Trophoblast cell (in vitro differentiated cells and primary cell): ENCODE results near the gene PREX1.

Experiments
- DNase-seq, 2 donors: peaks; one replicate each; pipeline ENCODE4 v3.0.0-alpha.2; 2016
- H2AFZ ChIP-seq: 2 replicates; pipeline ENCODE4 v1.6.1; 2013; ENCODE audit warnings: low read length, moderate library complexity, mild to moderate bottlenecking; ENCODE audit not compliant: insufficient read depth, poor library complexity
- H2AK5ac ChIP-seq: 2 replicates; pipeline ENCODE4 v1.6.1; 2013; ENCODE audit warnings: mild to moderate bottlenecking, low read length
- H2BK120ac ChIP-seq: 2 replicates; pipeline ENCODE4 v1.6.1; 2013; ENCODE audit warnings: low read length, mild to moderate bottlenecking, moderate library complexity; ENCODE audit not compliant: insufficient read depth, poor library complexity
- H2BK12ac ChIP-seq: 2 replicates; pipeline ENCODE4 v1.6.1; 2013; ENCODE audit warnings: mild to moderate bottlenecking, low read length, moderate library complexity
- H2BK5ac ChIP-seq: 2 replicates; pipeline ENCODE4 v1.6.1; 2013; ENCODE audit warnings: low read length, low read depth, moderate library complexity, mild to moderate bottlenecking; ENCODE audit not compliant: poor library complexity
- H3K14ac ChIP-seq: 2 replicates; pipeline ENCODE4 v1.6.1; 2013; ENCODE audit warnings: mild to moderate bottlenecking, low read length
- H3K18ac ChIP-seq: 2 replicates; pipeline ENCODE4 v1.6.1; 2013; ENCODE audit warnings: mild to moderate bottlenecking, low read length
- H3K23ac ChIP-seq: 2 replicates; pipeline ENCODE4 v1.6.1; 2013; ENCODE audit warnings: low read length
- H3K27ac ChIP-seq: 2 replicates; pipeline ENCODE4 v1.5.1; 2013; ENCODE audit warnings: low read depth, mild to moderate bottlenecking, inconsistent platforms, low read length, moderate library complexity
- H3K27me3 ChIP-seq: 2 replicates; pipeline ENCODE4 v1.6.1; 2013; ENCODE audit warnings: inconsistent platforms, mild to moderate bottlenecking, low read length, moderate library complexity; ENCODE audit not compliant: insufficient read depth
- H3K36me3 ChIP-seq, 2 experiments: 1 replicate in 1 of 2; 2 replicates in 1 of 2; pipeline ENCODE4 v1.6.1; 2013; ENCODE audit warnings: low read length in 2 of 2, mild to moderate bottlenecking in 2 of 2, moderate library complexity in 1 of 2; ENCODE audit not compliant: insufficient read depth in 2 of 2, control insufficient read depth in 1 of 2
- H3K4ac ChIP-seq: 2 replicates; pipeline ENCODE4 v1.6.1; 2013; ENCODE audit warnings: low read depth, mild to moderate bottlenecking, low read length, moderate library complexity
- H3K4me1 ChIP-seq, 2 experiments: 1 replicate in 1 of 2; 2 replicates in 1 of 2; pipeline ENCODE4 v1.6.1; 2013; ENCODE audit warnings: low read length in 2 of 2, mild to moderate bottlenecking in 2 of 2, moderate library complexity in 1 of 2; ENCODE audit not compliant: insufficient read depth in 2 of 2, control insufficient read depth in 1 of 2
- H3K4me2 ChIP-seq: 2 replicates; pipeline ENCODE4 v1.6.1; 2013; ENCODE audit warnings: inconsistent platforms, mild to moderate bottlenecking, low read length, moderate library complexity
- H3K4me3 ChIP-seq: 2 replicates; pipeline ENCODE4 v1.5.1; 2013; ENCODE audit warnings: mild to moderate bottlenecking, low read depth, low read length, inconsistent platforms
- H3K79me1 ChIP-seq: one replicate; pipeline ENCODE4 v1.6.1; 2013; ENCODE audit warnings: low read length
- H3K79me2 ChIP-seq: 2 replicates; pipeline ENCODE4 v1.6.1; 2013; ENCODE audit warnings: low read length, mild to moderate bottlenecking; ENCODE audit not compliant: control insufficient read depth, insufficient read depth, poor library complexity
- H3K9ac ChIP-seq: 2 replicates; pipeline ENCODE4 v1.6.1; 2013; ENCODE audit warnings: mild to moderate bottlenecking, low read length
- H3K9me3 ChIP-seq: 2 replicates; pipeline ENCODE4 v1.6.1; 2013; ENCODE audit warnings: low read depth, mild to moderate bottlenecking, control low read depth, inconsistent platforms, low read length; ENCODE audit not compliant: insufficient read depth
- H4K12ac ChIP-seq: 2 replicates; pipeline ENCODE4 v1.6.1; 2013; ENCODE audit warnings: low read depth, mild to moderate bottlenecking, low read length, moderate library complexity
- H4K8ac ChIP-seq: 2 replicates; pipeline ENCODE4 v1.6.1; 2013; ENCODE audit warnings: low read depth, mild to moderate bottlenecking, low read length, moderate library complexity
- H4K91ac ChIP-seq: one replicate; pipeline ENCODE4 v1.6.1; 2013; ENCODE audit warnings: low read depth, mild to moderate bottlenecking, low read length, moderate library complexity
- WGBS: extraction: QIAGEN DNeasy Blood & Tissue Kit; methylation state at CpG from one replicate; pipeline ENCODE4 v1.1.7; 2013; ENCODE audit warnings: missing lambda C conversion rate; ENCODE audit not compliant: insufficient read length, insufficient coverage; ENCODE audit errors: extremely low coverage; 5-methylcytosine and 5-hydroxymethylcytosine counted together

The PREX1 gene

DNA sequence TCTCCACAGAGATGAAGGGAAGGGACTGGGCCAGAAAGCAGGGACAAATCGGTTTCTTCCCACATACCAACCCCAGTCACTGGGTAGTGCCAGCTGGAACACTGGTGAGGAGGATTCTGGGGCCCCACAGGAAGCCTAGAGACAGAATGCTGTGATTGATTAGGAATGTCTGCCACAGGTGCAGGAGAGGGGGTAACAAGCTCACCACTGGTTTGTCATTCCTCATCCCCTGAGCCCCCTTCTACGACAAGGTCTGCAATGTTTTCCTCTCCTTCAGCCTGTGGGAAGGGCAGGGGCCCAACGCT, 89.8 kb downstream of the PREX1 start:
- Histone ChIP-seq H2AK5ac (no peak overlapping the region), H3K4ac (no peak overlapping the region)

DNA sequence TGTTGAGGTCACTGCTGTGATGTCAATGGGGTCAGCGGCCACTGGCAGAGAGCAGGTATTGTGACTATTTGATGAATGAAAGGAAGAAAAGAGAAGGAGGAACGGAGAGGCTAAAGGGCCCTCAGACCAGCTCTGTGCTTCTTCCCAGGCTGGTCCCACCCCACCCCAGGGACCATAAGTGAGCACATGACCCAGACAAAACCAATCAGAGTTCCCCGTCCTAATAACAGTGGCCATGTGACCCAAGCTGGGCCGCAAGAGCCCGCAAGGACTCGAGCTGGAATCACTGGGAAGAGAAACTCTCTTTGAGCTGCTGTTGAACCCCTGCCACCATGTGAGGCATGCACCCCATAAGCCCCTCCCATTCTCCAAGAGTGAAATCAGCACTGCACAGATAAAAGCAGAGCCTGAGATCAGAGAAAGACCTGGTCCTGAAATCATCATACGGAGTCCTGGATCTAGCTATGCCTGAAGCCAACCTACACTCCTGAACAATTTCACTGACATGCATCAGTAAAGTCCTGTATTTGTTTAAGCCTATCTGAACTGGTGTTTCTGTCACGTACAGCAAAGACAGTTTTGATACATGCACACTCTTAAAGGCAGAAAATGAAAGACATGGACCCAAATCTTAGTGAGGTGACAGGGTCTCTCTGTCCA, 90.2 kb downstream of the PREX1 start:
- Histone ChIP-seq H3K9ac (no peak overlapping the region), H3K27ac (no peak overlapping the region), H2BK120ac (no peak overlapping the region), H3K23ac (no peak overlapping the region), H4K91ac (no peak overlapping the region), H2AFZ (no peak overlapping the region), H2BK5ac (no peak overlapping the region), H3K4me3 (no peak overlapping the region), H3K14ac (no peak overlapping the region), H4K12ac (no peak overlapping the region), H3K36me3 (no peaks in the 10 kb centered on the region), H3K79me2 (no peaks in the 10 kb centered on the region), H3K4ac (no peak overlapping the region), H3K4me2 (no peak overlapping the region), H3K27me3 (no peaks in the 10 kb centered on the region), H3K4me1 (no peaks in the 10 kb centered on the region), H3K79me1 (no peaks in the 10 kb centered on the region), H2BK12ac (no peak overlapping the region), H3K9me3 (no peaks in the 10 kb centered on the region), H3K18ac (no peak overlapping the region), H4K8ac (no peak overlapping the region), H2AK5ac (no peak overlapping the region)
- DNase-seq, result no peak
- no CpG with 5 or more reads among the region's 8 CpGs for WGBS

More for the DNA sequence above, 89.8 kb downstream of the PREX1 start:
- no peak overlapping the region for H4K91ac ChIP-seq
- H4K12ac ChIP-seq, result no peak overlapping the region
- no peak overlapping the region for H3K27ac ChIP-seq
- no peak overlapping the region for H2BK5ac ChIP-seq
- no peaks in the 10 kb centered on the region for H3K27me3 ChIP-seq
- H3K79me2 ChIP-seq, result no peaks in the 10 kb centered on the region
- no peak overlapping the region for H3K9ac ChIP-seq
- no peak overlapping the region for H3K14ac ChIP-seq
- H2BK120ac ChIP-seq, result no peak overlapping the region
- no peaks in the 10 kb centered on the region for H3K79me1 ChIP-seq
- H3K18ac ChIP-seq, result no peak overlapping the region
- H3K4me3 ChIP-seq, result no peak overlapping the region
- WGBS, result no CpG with 5 or more reads among the region's 3 CpGs
- no peak overlapping the region for H2BK12ac ChIP-seq
- H3K9me3 ChIP-seq, result no peaks in the 10 kb centered on the region
- no peaks in the 10 kb centered on the region for H3K36me3 ChIP-seq
- no peak for DNase-seq
- no peak overlapping the region for H2AFZ ChIP-seq
- no peak overlapping the region for H3K23ac ChIP-seq
- H3K4me2 ChIP-seq, result no peak overlapping the region
- H4K8ac ChIP-seq, result no peak overlapping the region
- no peaks in the 10 kb centered on the region for H3K4me1 ChIP-seq

GRCh38 chr20:48736636-48737035, 91.2 kb downstream of the PREX1 start:
- Histone ChIP-seq H3K27ac (no peak overlapping the region), H2AFZ (no peak overlapping the region), H2AK5ac (no peak overlapping the region), H3K14ac (no peak overlapping the region), H3K9me3 (no peaks in the 10 kb centered on the region), H3K4ac (no peak overlapping the region), H3K4me2 (no peak overlapping the region), H3K18ac (no peak overlapping the region), H4K8ac (no peak overlapping the region), H3K27me3 (no peaks in the 10 kb centered on the region), H4K91ac (no peak overlapping the region), H4K12ac (no peak overlapping the region), H3K79me2 (no peaks in the 10 kb centered on the region), H2BK5ac (no peak overlapping the region), H3K79me1 (no peaks in the 10 kb centered on the region), H3K4me3 (no peak overlapping the region), H3K36me3 (no peaks in the 10 kb centered on the region), H2BK12ac (no peak overlapping the region), H2BK120ac (no peak overlapping the region), H3K23ac (no peak overlapping the region), H3K9ac (no peak overlapping the region), H3K4me1 (no peaks in the 10 kb centered on the region)
- no CpG with 5 or more reads among the region's 2 CpGs for WGBS
- no peak for DNase-seq

DNA sequence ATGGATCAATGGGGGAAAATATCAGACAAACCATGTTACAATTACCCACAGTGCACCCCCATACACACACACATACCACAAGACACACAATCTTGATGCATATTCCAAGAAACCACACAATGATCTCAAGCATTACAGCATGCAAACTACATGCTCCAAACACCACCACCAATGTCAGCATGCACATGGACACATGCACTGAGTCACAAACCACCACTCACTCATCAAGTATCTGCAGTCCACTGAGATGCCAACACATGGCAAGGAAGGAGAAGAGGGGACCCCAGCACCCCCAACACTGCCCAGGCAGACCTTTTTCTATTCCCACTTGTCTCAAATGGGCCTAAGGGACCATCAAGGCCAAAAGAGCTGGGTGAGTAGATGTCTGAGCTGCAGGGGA, 91.6 kb downstream of the PREX1 start:
- no peaks in the 10 kb centered on the region for H3K79me2 ChIP-seq
- no peak overlapping the region for H4K91ac ChIP-seq
- H3K4me2 ChIP-seq, result no peak overlapping the region
- no peak overlapping the region for H2BK5ac ChIP-seq
- no peaks in the 10 kb centered on the region for H3K9me3 ChIP-seq
- no peak overlapping the region for H3K27ac ChIP-seq
- no peak overlapping the region for H3K4ac ChIP-seq
- no peak for DNase-seq
- no peak overlapping the region for H3K4me3 ChIP-seq
- H3K23ac ChIP-seq, result no peak overlapping the region
- H3K36me3 ChIP-seq, result no peaks in the 10 kb centered on the region
- H3K14ac ChIP-seq, result no peak overlapping the region
- no peak overlapping the region for H3K18ac ChIP-seq
- H2BK12ac ChIP-seq, result no peak overlapping the region
- no peak overlapping the region for H3K9ac ChIP-seq
- H2AFZ ChIP-seq, result no peak overlapping the region
- H3K4me1 ChIP-seq, result no peaks in the 10 kb centered on the region
- H4K12ac ChIP-seq, result no peak overlapping the region
- H3K79me1 ChIP-seq, result no peaks in the 10 kb centered on the region
- no peak overlapping the region for H2BK120ac ChIP-seq
- no peaks in the 10 kb centered on the region for H3K27me3 ChIP-seq
- H4K8ac ChIP-seq, result no peak overlapping the region
- H2AK5ac ChIP-seq, result no peak overlapping the region
